Endothelial cell (in vitro differentiated cells): ENCODE results near the gene KCNIP1. TPM values are rescaled to one million over a fixed set of nuclear protein-coding genes. Genes with fewer than 3 reads are reported as not detected.

Experiments
- DNase-seq: peaks from one replicate; pipeline ENCODE4 v3.0.0; 2021; ENCODE audit warnings: low spot score
- H3K27ac Mint-ChIP-seq: one replicate; pipeline ENCODE4 v1.8.0; 2021; ENCODE audit warnings: mixed read lengths, inconsistent platforms; ENCODE audit not compliant: unreplicated experiment
- H3K27me3 Mint-ChIP-seq: one replicate; pipeline ENCODE4 v1.8.0; 2021; ENCODE audit warnings: mild to moderate bottlenecking, moderate library complexity, mixed read lengths, inconsistent platforms; ENCODE audit not compliant: unreplicated experiment
- H3K36me3 Mint-ChIP-seq: one replicate; pipeline ENCODE4 v1.8.0; 2021; ENCODE audit warnings: mild to moderate bottlenecking, low read depth, mixed read lengths, inconsistent platforms; ENCODE audit not compliant: unreplicated experiment
- H3K4me1 Mint-ChIP-seq: one replicate; pipeline ENCODE4 v1.8.0; 2021; ENCODE audit warnings: mild to moderate bottlenecking, mixed read lengths, inconsistent platforms; ENCODE audit not compliant: unreplicated experiment
- H3K4me3 Mint-ChIP-seq: one replicate; pipeline ENCODE4 v1.8.0; 2021; ENCODE audit warnings: mild to moderate bottlenecking, mixed read lengths, inconsistent platforms; ENCODE audit not compliant: unreplicated experiment
- H3K9me3 Mint-ChIP-seq: one replicate; pipeline ENCODE4 v1.8.0; 2021; ENCODE audit warnings: mixed read lengths, inconsistent platforms; ENCODE audit not compliant: unreplicated experiment
- CTCF ChIP-seq: fragments of 200-600 bp; sonication (generic); IDR thresholded peaks from one replicate; pipeline ENCODE4 v1.5.0; 2021; ENCODE audit warnings: antibody characterized with exemption; ENCODE audit not compliant: unreplicated experiment
- total RNA-seq: library from RNA; stranded (reverse); fragmentation: NEBNext Ultra II Directional; extraction: Animal tissue kit (Norgen Biotek cat#: 25700); gene quantifications from one replicate; pipeline ENCODE4 v1.2.1, GENCODE V29; 2021; ENCODE audit not compliant: unreplicated experiment

The KCNIP1 gene
- total RNA-seq, 1 donor from 2014 or later: 6.1 TPM

GRCh38 chr5:170538096-170538465 is 34.3 kb downstream of the KCNIP1 start:
- Mint-ChIP-seq H3K9me3 (no peaks in the 10 kb centered on the region), H3K4me1 (peaks cover 5% of the 10 kb centered on the region), H3K27me3 (peaks cover 4% of the 10 kb centered on the region), H3K4me3 (no peak overlapping the region), H3K36me3 (peaks cover 7% of the 10 kb centered on the region), H3K27ac (no peak overlapping the region)
- no peak for TF ChIP-seq CTCF
- DNase-seq: no peak

- no peak for TF ChIP-seq CTCF
Measured at GRCh38 chr5:170538696-170539586, 35.1 kb downstream of the KCNIP1 start.

GRCh38 chr5:170540271-170540670 is 36.5 kb downstream of the KCNIP1 start:
- no peak for DNase-seq
- Mint-ChIP-seq H3K4me3 (no peak overlapping the region), H3K27ac (no peak overlapping the region), H3K9me3 (no peaks in the 10 kb centered on the region), H3K36me3 (peaks cover 7% of the 10 kb centered on the region), H3K4me1 (peaks cover 5% of the 10 kb centered on the region), H3K27me3 (peaks cover 4% of the 10 kb centered on the region)
- TF ChIP-seq CTCF: no peak

More at GRCh38 chr5:170538696-170539586, 35.1 kb downstream of the KCNIP1 start:
- peaks cover 5% of the 10 kb centered on the region for H3K4me1 Mint-ChIP-seq
- H3K27ac Mint-ChIP-seq: peak overlapping the region; percentile 49
- H3K9me3 Mint-ChIP-seq: no peaks in the 10 kb centered on the region
- H3K36me3 Mint-ChIP-seq: peaks cover 7% of the 10 kb centered on the region
- no peak overlapping the region for H3K4me3 Mint-ChIP-seq
- no peak for DNase-seq
- H3K27me3 Mint-ChIP-seq: peaks cover 4% of the 10 kb centered on the region

GRCh38 chr5:170541146-170541769 is 37.4 kb downstream of the KCNIP1 start:
- H3K9me3 Mint-ChIP-seq: no peaks in the 10 kb centered on the region
- H3K27ac Mint-ChIP-seq: no peak overlapping the region
- no peak overlapping the region for H3K4me3 Mint-ChIP-seq
- H3K4me1 Mint-ChIP-seq: peaks cover 5% of the 10 kb centered on the region
- peaks cover 4% of the 10 kb centered on the region for H3K27me3 Mint-ChIP-seq
- no peak for TF ChIP-seq CTCF
- no peak for DNase-seq
- peaks cover 7% of the 10 kb centered on the region for H3K36me3 Mint-ChIP-seq
